GM12872 (cell line): ENCODE data around the gene BBS10.

Source experiments
- TF ChIP-seq, protein P1 (sequence below): IDR thresholded peaks from 3 replicates; pipeline ENCODE4 v1.5.1; 2011; ENCODE audit warnings: low read depth, mild to moderate bottlenecking, low read length, moderate library complexity; ENCODE audit not compliant: insufficient read depth

BBS10 gene

GRCh38 chr12:76310110-76310509, 38.1 kb downstream of the BBS10 start:
- TF ChIP-seq, protein P1, sequence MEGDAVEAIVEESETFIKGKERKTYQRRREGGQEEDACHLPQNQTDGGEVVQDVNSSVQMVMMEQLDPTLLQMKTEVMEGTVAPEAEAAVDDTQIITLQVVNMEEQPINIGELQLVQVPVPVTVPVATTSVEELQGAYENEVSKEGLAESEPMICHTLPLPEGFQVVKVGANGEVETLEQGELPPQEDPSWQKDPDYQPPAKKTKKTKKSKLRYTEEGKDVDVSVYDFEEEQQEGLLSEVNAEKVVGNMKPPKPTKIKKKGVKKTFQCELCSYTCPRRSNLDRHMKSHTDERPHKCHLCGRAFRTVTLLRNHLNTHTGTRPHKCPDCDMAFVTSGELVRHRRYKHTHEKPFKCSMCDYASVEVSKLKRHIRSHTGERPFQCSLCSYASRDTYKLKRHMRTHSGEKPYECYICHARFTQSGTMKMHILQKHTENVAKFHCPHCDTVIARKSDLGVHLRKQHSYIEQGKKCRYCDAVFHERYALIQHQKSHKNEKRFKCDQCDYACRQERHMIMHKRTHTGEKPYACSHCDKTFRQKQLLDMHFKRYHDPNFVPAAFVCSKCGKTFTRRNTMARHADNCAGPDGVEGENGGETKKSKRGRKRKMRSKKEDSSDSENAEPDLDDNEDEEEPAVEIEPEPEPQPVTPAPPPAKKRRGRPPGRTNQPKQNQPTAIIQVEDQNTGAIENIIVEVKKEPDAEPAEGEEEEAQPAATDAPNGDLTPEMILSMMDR = no peak

- TF ChIP-seq, protein P1 = no peak
These were observed 39.3 kb downstream of the BBS10 start for GRCh38 chr12:76308866-76309265.

GRCh38 chr12:76307083-76307482, 41.1 kb downstream of the BBS10 start:
- TF ChIP-seq, protein P1 = no peak

- TF ChIP-seq, protein P1 = no peak
These were observed 44.2 kb downstream of the BBS10 start for GRCh38 chr12:76303989-76304460.

DNA sequence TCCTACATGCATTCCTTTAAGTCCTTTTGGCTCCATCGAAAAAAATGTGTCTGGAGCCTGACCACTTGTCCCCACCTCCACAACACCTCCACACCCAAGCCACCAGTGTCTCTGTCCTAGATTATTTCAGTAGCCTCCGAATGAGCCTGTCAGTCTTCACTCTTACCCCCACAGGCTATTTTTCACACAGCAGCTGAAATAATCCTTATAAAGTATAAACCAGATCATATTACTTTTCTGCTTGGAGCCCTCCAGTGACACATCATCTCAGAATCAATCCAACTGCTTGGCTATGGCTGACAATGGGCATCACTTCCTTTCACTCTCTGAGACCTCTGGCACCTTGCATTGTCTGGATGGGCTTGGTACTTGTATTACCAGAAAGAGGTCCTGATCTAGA, 44.9 kb downstream of the BBS10 start:
- TF ChIP-seq, protein P1 = no peak

DNA sequence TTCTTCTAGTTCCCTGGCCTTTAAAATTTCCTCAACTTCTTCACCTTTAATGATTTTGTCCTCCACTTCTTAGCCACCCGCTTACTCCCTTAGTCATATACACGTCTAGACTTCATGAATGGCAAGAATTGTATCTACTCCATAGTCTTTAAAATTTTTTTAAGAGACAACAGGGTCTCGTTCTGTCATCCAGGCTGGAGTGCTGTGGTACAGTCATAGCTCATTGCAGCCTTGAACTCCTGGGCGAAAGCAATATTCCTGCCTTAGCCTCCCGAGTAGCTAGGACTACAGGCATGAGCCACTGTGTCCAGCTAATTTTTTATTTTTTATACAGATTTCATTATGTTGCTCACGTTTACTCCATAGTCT, 47.9 kb downstream of the BBS10 start:
- TF ChIP-seq, protein P1 = no peak

- TF ChIP-seq, protein P1 = no peak
These were observed 48.5 kb downstream of the BBS10 start for GRCh38 chr12:76299536-76300296.
